Endothelial cell of umbilical vein (primary cell): Measurements from ENCODE around the gene RHEBL1. TPM values are rescaled to one million over a fixed set of nuclear protein-coding genes. Genes with fewer than 3 reads are reported as not detected.

Experiments used
- BruUV-seq: library from RNA; stranded (reverse); fragments of 400-500 nt; replicated peaks from 2 replicates; lab custom pipeline; 2021; lab: Mats Ljungman, UMichigan
- CTCF ChIA-PET: fragments of 300-600, 350-600 bp; sonication (Branson Sonifier 250); formaldehyde crosslinking; loops from one replicate; lab custom pipeline; 2021; ENCODE audit warnings: antibody characterized with exemption, inconsistent platforms; lab: Charles Lee
- POLR2A ChIA-PET: fragments of 300-600, 350-600 bp; sonication (Branson Sonifier 250); formaldehyde crosslinking; loops from one replicate; lab custom pipeline; 2021; ENCODE audit warnings: antibody characterized with exemption, inconsistent platforms; lab: Charles Lee
- DNase-seq: peaks from one replicate; pipeline ENCODE4 v3.0.0-alpha.2; 2011; ENCODE audit warnings: low read depth, low spot score
- FAIRE-seq: peaks from 2 replicates; lab custom pipeline; 2011; peaks lifted over from hg19 to GRCh38; lab: Jason Lieb, UNC
- H2AFZ ChIP-seq: 2 replicates; pipeline ENCODE4 v1.6.0; 2012; ENCODE audit warnings: low read depth, low read length, control low read depth, inconsistent platforms
- H3K27ac ChIP-seq: 2 replicates; pipeline ENCODE4 v1.5.1; 2011; ENCODE audit warnings: low read depth, mild to moderate bottlenecking, control low read depth, low read length, moderate library complexity; ENCODE audit not compliant: insufficient read depth
- H3K27me3 ChIP-seq, 2 experiments: 2 replicates each; pipeline versions ENCODE4 v1.6.0 to v1.6.1; 2011; ENCODE audit warnings: low read length in 2 of 2, mixed read lengths in 1 of 2; ENCODE audit not compliant: control insufficient read depth in 2 of 2, insufficient read depth in 2 of 2
- H3K36me3 ChIP-seq, 2 experiments: 2 replicates in 1 of 2; 3 replicates in 1 of 2; pipeline ENCODE4 v1.5.1; 2011; ENCODE audit warnings: low read length in 2 of 2, mild to moderate bottlenecking in 1 of 2, moderate library complexity in 1 of 2; ENCODE audit not compliant: control insufficient read depth in 2 of 2, insufficient read depth in 2 of 2; ENCODE audit errors: extremely low read depth in 1 of 2
- H3K4me1 ChIP-seq: 3 replicates; pipeline ENCODE4 v1.5.1; 2011; ENCODE audit warnings: mild to moderate bottlenecking, low read length; ENCODE audit not compliant: control insufficient read depth, insufficient read depth; ENCODE audit errors: extremely low read depth
- H3K4me2 ChIP-seq: 2 replicates; pipeline ENCODE4 v1.6.1; 2011; ENCODE audit warnings: low read length, control low read depth, mixed read lengths; ENCODE audit not compliant: insufficient read depth
- H3K4me3 ChIP-seq, 3 experiments: fragments of 200-600 bp in 1 of 3; sonication (generic), shearing (Covaris generic) in 1 of 3; replicated peaks in 1 of 3; 2 replicates each; pipeline ENCODE4 v1.5.1; 2011 to 2016; ENCODE audit warnings: control low read depth in 3 of 3, low read length in 3 of 3, mild to moderate bottlenecking in 2 of 3, inconsistent platforms in 1 of 3, low read depth in 1 of 3, moderate library complexity in 1 of 3; ENCODE audit not compliant: insufficient read depth in 1 of 3
- H3K79me2 ChIP-seq: 2 replicates; pipeline ENCODE4 v1.6.0; 2012; ENCODE audit warnings: low read length, inconsistent platforms; ENCODE audit not compliant: control insufficient read depth, insufficient read depth
- H3K9ac ChIP-seq: replicated peaks from 2 replicates; pipeline ENCODE3; 2011; ENCODE audit warnings: low read length, control low read depth; ENCODE audit not compliant: insufficient read depth; ENCODE audit errors: extremely low read depth
- H3K9me1 ChIP-seq: replicated peaks from 3 replicates; pipeline ENCODE4 v1.6.0; 2011; ENCODE audit warnings: mild to moderate bottlenecking, low read length; ENCODE audit not compliant: control insufficient read depth, insufficient read depth; ENCODE audit errors: extremely low read depth
- H3K9me3 ChIP-seq: replicated peaks from 2 replicates; pipeline ENCODE4 v1.5.1; 2012; ENCODE audit warnings: low read length, inconsistent platforms; ENCODE audit not compliant: control insufficient read depth, insufficient read depth
- H4K20me1 ChIP-seq: replicated peaks from 2 replicates; pipeline ENCODE3; 2011; ENCODE audit warnings: mild to moderate bottlenecking, low read length; ENCODE audit not compliant: control insufficient read depth, insufficient read depth; ENCODE audit errors: extremely low read depth
- FOS ChIP-seq: IDR thresholded peaks from 2 replicates; pipeline ENCODE4 v1.6.1; 2011; ENCODE audit warnings: mild to moderate bottlenecking, low read length, moderate library complexity, borderline replicate concordance; ENCODE audit not compliant: insufficient read depth
- GATA2 ChIP-seq: IDR thresholded peaks from 2 replicates; pipeline ENCODE4 v1.7.0; 2011; ENCODE audit warnings: low read depth, mild to moderate bottlenecking, moderate library complexity, mixed read lengths, low read length; ENCODE audit not compliant: insufficient read length, insufficient read depth
- JUN ChIP-seq: IDR thresholded peaks from 2 replicates; pipeline ENCODE4 v1.6.1; 2011; ENCODE audit warnings: borderline replicate concordance, low read depth; ENCODE audit not compliant: insufficient read length, insufficient read depth
- POLR2A ChIP-seq: IDR thresholded peaks from 2 replicates; pipeline ENCODE4 v1.6.1; 2012; ENCODE audit warnings: low read depth, mild to moderate bottlenecking, control low read depth, low read length
- dilution Hi-C: fragments of 300-500 bp; cut with MboI; formaldehyde crosslinking; loops from one replicate; pipeline ENCODE4 v1.15.0; 2019; ENCODE audit warnings: low sequenced_read_pairs; ENCODE audit not compliant: extremely low pct_ligation_motif_present
- intact Hi-C: fragments of 100-400 bp; cut with micrococcal nuclease; formaldehyde crosslinking; loops from one replicate; pipeline ENCODE4 v1.10.0; 2022
- polyA plus RNA-seq, 4 experiments: library from polyadenylated mRNA; depleted of rRNA in 3 of 4; stranded (reverse) in 3 of 4; unstranded in 1 of 4; fragments of >200 nt; gene quantifications; 2 replicates each; pipeline versions ENCODE4 v1.2.1 to v1.2.3, GENCODE V29; 2011 to 2012; ENCODE audit warnings: missing spikeins in 1 of 4
- total RNA-seq: library from RNA; stranded (reverse); gene quantifications from 2 replicates; pipeline ENCODE4 v1.2.3, GENCODE V29; 2021
- TF ChIP-seq, protein P1 (sequence below): IDR thresholded peaks from 2 replicates; pipeline ENCODE4 v1.6.1; 2011; ENCODE audit not compliant: insufficient read depth, insufficient read length
- TF ChIP-seq, protein P2 (sequence below), 2 donors: IDR thresholded peaks; 1 replicate in 1 of 2; 2 replicates in 1 of 2; pipeline ENCODE4 v1.5.1; 2011; ENCODE audit warnings: low read length in 2 of 2, mild to moderate bottlenecking in 2 of 2, moderate library complexity in 2 of 2, control low read depth in 1 of 2, inconsistent platforms in 1 of 2, low read depth in 1 of 2; ENCODE audit not compliant: insufficient read depth in 1 of 2; ENCODE audit errors: extremely low read depth in 1 of 2

RHEBL1 gene
- total and polyA plus RNA-seq, 2 donors (not counting 3 experiments of a cell fraction or from before 2014, with no cell fraction given): 2.6 to 2.7 TPM

DNA sequence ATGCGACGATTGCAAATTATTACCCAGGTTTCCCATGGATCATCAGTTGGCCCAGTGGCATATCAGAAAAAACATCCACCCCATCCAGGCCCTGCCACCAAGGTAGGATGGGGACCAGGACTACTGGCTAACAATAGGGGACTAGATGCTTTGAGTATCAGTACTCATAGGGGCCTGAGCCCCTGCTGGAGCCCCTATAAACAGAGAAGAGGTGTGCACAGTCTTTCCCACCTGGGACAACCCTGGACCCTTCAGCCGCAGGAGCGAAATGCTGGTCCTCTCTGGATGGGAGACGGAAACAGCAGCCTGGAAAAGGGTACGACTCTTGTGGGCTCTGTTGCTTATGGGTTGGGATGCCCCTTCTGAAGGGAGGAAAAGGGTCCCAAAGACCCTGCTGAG, 19.2 kb upstream of the RHEBL1 start:
- H3K27ac ChIP-seq: no peak overlapping the region
- ChIA-PET POLR2A (interaction anchor here (1.1 to 1.5 kb wide), 6 partner anchors 9 to 99 kb away, joined by 3 to 12 read pairs (median 4); partner anchors contain the start of genes RHEBL1 and TUBA1B), CTCF (interaction anchor here (0.6 to 6.5 kb wide), 29 partner anchors 9 to 259 kb away, joined by 3 to 248 read pairs (median 7); partner anchors contain the start of genes LMBR1L, RHEBL1, TUBA1A and TUBA1B)
- H4K20me1 ChIP-seq: no peaks in the 10 kb centered on the region
- no peaks in the 10 kb centered on the region for H3K27me3 ChIP-seq
- FAIRE-seq (no peak), DNase-seq (no peak)
- peaks cover 45% of the 10 kb centered on the region for H3K4me1 ChIP-seq
- no peaks in the 10 kb centered on the region for H3K9me3 ChIP-seq
- no peak overlapping the region for H3K9ac ChIP-seq
- H3K79me2 ChIP-seq: no peaks in the 10 kb centered on the region
- no peak overlapping the region for H3K4me2 ChIP-seq
- no peaks in the 10 kb centered on the region for H3K36me3 ChIP-seq
- no TSS peak for BruUV-seq
- H3K9me1 ChIP-seq: no peaks in the 10 kb centered on the region
- intact Hi-C loops: loop anchor here (1.0 to 2.0 kb wide), 4 partner anchors 9 to 146 kb away; partner anchors contain the start of gene TUBA1B
- H3K4me3 ChIP-seq: no peak overlapping the region
- dilution Hi-C loops: no loop called here
- H2AFZ ChIP-seq: no peak overlapping the region
- no peak for TF ChIP-seq FOS
- TF ChIP-seq, protein P1, sequence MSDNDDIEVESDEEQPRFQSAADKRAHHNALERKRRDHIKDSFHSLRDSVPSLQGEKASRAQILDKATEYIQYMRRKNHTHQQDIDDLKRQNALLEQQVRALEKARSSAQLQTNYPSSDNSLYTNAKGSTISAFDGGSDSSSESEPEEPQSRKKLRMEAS: no peak
- TF ChIP-seq GATA2: no peak
- TF ChIP-seq JUN: no peak
- no peak for TF ChIP-seq POLR2A
- TF ChIP-seq, protein P2, sequence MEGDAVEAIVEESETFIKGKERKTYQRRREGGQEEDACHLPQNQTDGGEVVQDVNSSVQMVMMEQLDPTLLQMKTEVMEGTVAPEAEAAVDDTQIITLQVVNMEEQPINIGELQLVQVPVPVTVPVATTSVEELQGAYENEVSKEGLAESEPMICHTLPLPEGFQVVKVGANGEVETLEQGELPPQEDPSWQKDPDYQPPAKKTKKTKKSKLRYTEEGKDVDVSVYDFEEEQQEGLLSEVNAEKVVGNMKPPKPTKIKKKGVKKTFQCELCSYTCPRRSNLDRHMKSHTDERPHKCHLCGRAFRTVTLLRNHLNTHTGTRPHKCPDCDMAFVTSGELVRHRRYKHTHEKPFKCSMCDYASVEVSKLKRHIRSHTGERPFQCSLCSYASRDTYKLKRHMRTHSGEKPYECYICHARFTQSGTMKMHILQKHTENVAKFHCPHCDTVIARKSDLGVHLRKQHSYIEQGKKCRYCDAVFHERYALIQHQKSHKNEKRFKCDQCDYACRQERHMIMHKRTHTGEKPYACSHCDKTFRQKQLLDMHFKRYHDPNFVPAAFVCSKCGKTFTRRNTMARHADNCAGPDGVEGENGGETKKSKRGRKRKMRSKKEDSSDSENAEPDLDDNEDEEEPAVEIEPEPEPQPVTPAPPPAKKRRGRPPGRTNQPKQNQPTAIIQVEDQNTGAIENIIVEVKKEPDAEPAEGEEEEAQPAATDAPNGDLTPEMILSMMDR (IDR thresholded peaks at IDR 0.05; ENCODE audit: extremely low read depth in 1 of 2, insufficient read depth in 1 of 2, low read depth in 1 of 2, low read length in 2 of 2): no peak
